Anterior cingulate cortex (tissue), 58 donors: ENCODE data around the gene NT5C3A.

Experiments
- DNase-seq, 58 donors: peaks; one replicate each; lab custom pipeline; 2025; lab: John Stamatoyannopoulos, UW

Gene NT5C3A

GRCh38 chr7:33076737-33077136 lies 14.2 kb upstream of the NT5C3A start:
- no peak for DNase-seq

GRCh38 chr7:33075818-33076518 lies 13.4 kb upstream of the NT5C3A start:
- DNase-seq = no peak

- no peak for DNase-seq
Observed at GRCh38 chr7:33073243-33073642, 10.7 kb upstream of the NT5C3A start.

GRCh38 chr7:33072471-33072870 lies 9.9 kb upstream of the NT5C3A start:
- DNase-seq = no peak

GRCh38 chr7:33070831-33071230 lies 8.3 kb upstream of the NT5C3A start:
- no peak for DNase-seq

- no peak for DNase-seq
Observed at GRCh38 chr7:33070277-33070676, 7.7 kb upstream of the NT5C3A start.

- DNase-seq = no peak
Observed at GRCh38 chr7:33067921-33068320, 5.3 kb upstream of the NT5C3A start.

GRCh38 chr7:33066771-33067170 lies 4.2 kb upstream of the NT5C3A start:
- DNase-seq = no peak

- DNase-seq = no peak
Observed at GRCh38 chr7:33065981-33066380, 3.4 kb upstream of the NT5C3A start.

- DNase-seq = peak; percentile 61 to 99 (median 94)
Observed at GRCh38 chr7:33062782-33063443, 337 bp upstream of the NT5C3A start.

- DNase-seq = no peak
Observed at GRCh38 chr7:33061282-33061937, 1.2 kb downstream of the NT5C3A start.

GRCh38 chr7:33059635-33060034 lies 2.9 kb downstream of the NT5C3A start:
- DNase-seq = no peak

- no peak for DNase-seq
Observed at GRCh38 chr7:33055158-33055557, 7.4 kb downstream of the NT5C3A start.

GRCh38 chr7:33054261-33054964 lies 8.2 kb downstream of the NT5C3A start:
- DNase-seq = no peak

GRCh38 chr7:33053721-33054120 lies 8.9 kb downstream of the NT5C3A start:
- no peak for DNase-seq

GRCh38 chr7:33050535-33051318 lies 11.8 kb downstream of the NT5C3A start:
- DNase-seq = peak in 4 of 58 donors; percentile 1 to 15 (median 2)

- no peak for DNase-seq
Observed at GRCh38 chr7:33048704-33049103, 13.9 kb downstream of the NT5C3A start.

- DNase-seq = no peak
Observed at GRCh38 chr7:33048257-33048656, 14.3 kb downstream of the NT5C3A start.

GRCh38 chr7:33044986-33045385 lies 17.6 kb downstream of the NT5C3A start:
- no peak for DNase-seq

GRCh38 chr7:33044401-33044718 lies 18.2 kb downstream of the NT5C3A start:
- DNase-seq = no peak
